Stimulated activated CD4-positive, alpha-beta T cell treated with anti-CD3 and anti-CD28 coated beads, Interleukin-4, amount 100 ng/mL, for 4 hours (primary cell): Measurements from ENCODE around the gene EVL.

Source experiments
- DNase-seq, 2 experiments: peaks; one replicate each; pipeline ENCODE4 v3.0.0-alpha.2; 2020

The EVL gene

GRCh38 chr14:100132903-100133510 is 67.8 kb downstream of the EVL start:
- no peak for DNase-seq

GRCh38 chr14:100134586-100134985 is 69.4 kb downstream of the EVL start:
- DNase-seq: no peak

- DNase-seq: no peak
Observed at GRCh38 chr14:100135073-100135472, 69.9 kb downstream of the EVL start.

GRCh38 chr14:100135784-100136183 is 70.6 kb downstream of the EVL start:
- DNase-seq: no peak

- no peak for DNase-seq
Observed at GRCh38 chr14:100137173-100137572, 72.0 kb downstream of the EVL start.

- no peak for DNase-seq
Observed at GRCh38 chr14:100138082-100138787, 73.0 kb downstream of the EVL start.

GRCh38 chr14:100138955-100139354 is 73.7 kb downstream of the EVL start:
- no peak for DNase-seq

GRCh38 chr14:100140452-100141078 is 75.3 kb downstream of the EVL start:
- DNase-seq: no peak

GRCh38 chr14:100141098-100141497 is 75.9 kb downstream of the EVL start:
- no peak for DNase-seq

- no peak for DNase-seq
Observed at GRCh38 chr14:100142073-100143040, 77.1 kb downstream of the EVL start.

GRCh38 chr14:100143523-100143922 is 78.3 kb downstream of the EVL start:
- no peak for DNase-seq

GRCh38 chr14:100143934-100144333 is 78.7 kb downstream of the EVL start:
- DNase-seq: no peak

- no peak for DNase-seq
Observed at GRCh38 chr14:100144645-100144995, 79.4 kb downstream of the EVL start.

- no peak for DNase-seq
Observed at GRCh38 chr14:100144996-100145646, 79.9 kb downstream of the EVL start.

- no peak for DNase-seq
Observed at GRCh38 chr14:100145682-100146464, 80.7 kb downstream of the EVL start.

GRCh38 chr14:100146531-100147091 is 81.4 kb downstream of the EVL start:
- DNase-seq: peak in 1 of 2 experiments; percentile 13

- DNase-seq: peak; percentile 44 to 55
Observed at GRCh38 chr14:100147181-100147631, 82.0 kb downstream of the EVL start.

- DNase-seq: peak in 1 of 2 experiments; percentile 7
Observed at GRCh38 chr14:100147691-100148464, 82.7 kb downstream of the EVL start.

GRCh38 chr14:100148837-100149731 is 83.9 kb downstream of the EVL start:
- no peak for DNase-seq
